ENCODE measurements around the gene WASL.

WASL gene

GRCh38 chr7:123666492-123666891, 82.3 kb downstream of the WASL start:
- Histone ChIP-seq H3K9me3 (ENCODE audit: insufficient read depth, low read depth, low read length) (no peaks in the 10 kb centered on the region), H3K9ac (ENCODE audit: low read depth, low read length) (no peak overlapping the region), H3K4me1 (ENCODE audit: insufficient read depth, low read length) (no peaks in the 10 kb centered on the region; the same call in 1 of the 2 replicates), H3K27ac (ENCODE audit: low read length) (no peak overlapping the region), H3K27me3 (ENCODE audit: insufficient read depth, low read length) (no peaks in the 10 kb centered on the region), H3K4me3 (ENCODE audit: low read length) (no peak overlapping the region), H3K36me3 (ENCODE audit: insufficient read depth, low read depth, low read length) (no peaks in the 10 kb centered on the region)

- Histone ChIP-seq H3K9ac (ENCODE audit: low read depth, low read length) (no peak overlapping the region), H3K27me3 (ENCODE audit: insufficient read depth, low read length) (no peaks in the 10 kb centered on the region), H3K4me3 (ENCODE audit: low read length) (no peak overlapping the region), H3K9me3 (ENCODE audit: insufficient read depth, low read depth, low read length) (no peaks in the 10 kb centered on the region), H3K27ac (ENCODE audit: low read length) (no peak overlapping the region), H3K36me3 (ENCODE audit: insufficient read depth, low read depth, low read length) (no peaks in the 10 kb centered on the region), H3K4me1 (ENCODE audit: insufficient read depth, low read length) (no peaks in the 10 kb centered on the region; the same call in 1 of the 2 replicates)
Observed at GRCh38 chr7:123665896-123666295, 82.9 kb downstream of the WASL start.

- Histone ChIP-seq H3K27ac (ENCODE audit: low read length) (no peak overlapping the region), H3K4me1 (ENCODE audit: insufficient read depth, low read length) (no peaks in the 10 kb centered on the region; the same call in 1 of the 2 replicates), H3K36me3 (ENCODE audit: insufficient read depth, low read depth, low read length) (no peaks in the 10 kb centered on the region), H3K27me3 (ENCODE audit: insufficient read depth, low read length) (no peaks in the 10 kb centered on the region), H3K9ac (ENCODE audit: low read depth, low read length) (no peak overlapping the region), H3K9me3 (ENCODE audit: insufficient read depth, low read depth, low read length) (no peaks in the 10 kb centered on the region), H3K4me3 (ENCODE audit: low read length) (no peak overlapping the region)
Observed at GRCh38 chr7:123665157-123665556, 83.6 kb downstream of the WASL start.

- no peaks in the 10 kb centered on the region; the same call in 1 of the 2 replicates for H3K4me1 ChIP-seq (ENCODE audit: insufficient read depth, low read length)
- H3K36me3 ChIP-seq (ENCODE audit: insufficient read depth, low read depth, low read length), result no peaks in the 10 kb centered on the region
- H3K27ac ChIP-seq (ENCODE audit: low read length), result no peak overlapping the region
- no peak overlapping the region for H3K9ac ChIP-seq (ENCODE audit: low read depth, low read length)
- no peaks in the 10 kb centered on the region for H3K9me3 ChIP-seq (ENCODE audit: insufficient read depth, low read depth, low read length)
- no peak overlapping the region for H3K4me3 ChIP-seq (ENCODE audit: low read length)
- no peaks in the 10 kb centered on the region for H3K27me3 ChIP-seq (ENCODE audit: insufficient read depth, low read length)
Observed at GRCh38 chr7:123663200-123663599, 85.6 kb downstream of the WASL start.

- no peak overlapping the region for H3K9ac ChIP-seq (ENCODE audit: low read depth, low read length)
- no peaks in the 10 kb centered on the region for H3K36me3 ChIP-seq (ENCODE audit: insufficient read depth, low read depth, low read length)
- no peaks in the 10 kb centered on the region for H3K27me3 ChIP-seq (ENCODE audit: insufficient read depth, low read length)
- no peak overlapping the region for H3K27ac ChIP-seq (ENCODE audit: low read length)
- H3K9me3 ChIP-seq (ENCODE audit: insufficient read depth, low read depth, low read length), result no peaks in the 10 kb centered on the region
- no peaks in the 10 kb centered on the region; the same call in 1 of the 2 replicates for H3K4me1 ChIP-seq (ENCODE audit: insufficient read depth, low read length)
- H3K4me3 ChIP-seq (ENCODE audit: low read length), result no peak overlapping the region
Observed at GRCh38 chr7:123662755-123663154, 86.0 kb downstream of the WASL start.

- Histone ChIP-seq H3K4me3 (ENCODE audit: low read length) (no peak overlapping the region), H3K9me3 (ENCODE audit: insufficient read depth, low read depth, low read length) (no peaks in the 10 kb centered on the region), H3K27ac (ENCODE audit: low read length) (no peak overlapping the region), H3K4me1 (ENCODE audit: insufficient read depth, low read length) (no peaks in the 10 kb centered on the region; the same call in 1 of the 2 replicates), H3K36me3 (ENCODE audit: insufficient read depth, low read depth, low read length) (no peaks in the 10 kb centered on the region), H3K9ac (ENCODE audit: low read depth, low read length) (no peak overlapping the region), H3K27me3 (ENCODE audit: insufficient read depth, low read length) (no peaks in the 10 kb centered on the region)
Observed at GRCh38 chr7:123662293-123662692, 86.5 kb downstream of the WASL start.

GRCh38 chr7:123661765-123662164, 87.0 kb downstream of the WASL start:
- no peaks in the 10 kb centered on the region for H3K27me3 ChIP-seq (ENCODE audit: insufficient read depth, low read length)
- no peaks in the 10 kb centered on the region for H3K36me3 ChIP-seq (ENCODE audit: insufficient read depth, low read depth, low read length)
- no peak overlapping the region for H3K9ac ChIP-seq (ENCODE audit: low read depth, low read length)
- H3K4me3 ChIP-seq (ENCODE audit: low read length), result no peak overlapping the region
- no peak overlapping the region for H3K27ac ChIP-seq (ENCODE audit: low read length)
- H3K4me1 ChIP-seq (ENCODE audit: insufficient read depth, low read length), result no peaks in the 10 kb centered on the region; the same call in 1 of the 2 replicates
- H3K9me3 ChIP-seq (ENCODE audit: insufficient read depth, low read depth, low read length), result no peaks in the 10 kb centered on the region

GRCh38 chr7:123660514-123661354, 88.1 kb downstream of the WASL start:
- H3K27ac ChIP-seq (ENCODE audit: low read length), result no peak overlapping the region
- H3K27me3 ChIP-seq (ENCODE audit: insufficient read depth, low read length), result no peaks in the 10 kb centered on the region
- H3K4me3 ChIP-seq (ENCODE audit: low read length), result no peak overlapping the region
- H3K9me3 ChIP-seq (ENCODE audit: insufficient read depth, low read depth, low read length), result no peaks in the 10 kb centered on the region
- no peaks in the 10 kb centered on the region for H3K36me3 ChIP-seq (ENCODE audit: insufficient read depth, low read depth, low read length)
- no peak overlapping the region for H3K9ac ChIP-seq (ENCODE audit: low read depth, low read length)
- no peaks in the 10 kb centered on the region; the same call in 1 of the 2 replicates for H3K4me1 ChIP-seq (ENCODE audit: insufficient read depth, low read length)

DNA sequence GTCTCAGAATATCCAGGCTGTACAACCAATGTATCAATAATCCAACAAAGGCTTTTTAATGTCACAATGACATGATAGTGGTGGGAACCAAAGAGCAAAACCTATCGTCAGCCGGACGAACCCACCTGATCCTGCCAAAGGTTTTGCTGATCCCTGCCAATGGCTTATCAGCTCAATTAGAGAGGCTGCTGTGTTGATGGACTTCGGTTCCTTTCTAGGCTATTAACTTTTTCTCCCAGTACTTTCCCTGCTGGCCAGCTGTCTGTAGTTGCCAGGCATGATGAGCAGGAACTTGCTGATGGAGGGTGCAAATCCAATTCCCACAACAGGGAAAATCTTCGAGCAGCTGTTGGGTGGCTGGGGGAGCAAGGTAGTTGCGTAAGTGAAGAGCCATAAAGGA, 90.8 kb downstream of the WASL start:
- Histone ChIP-seq H3K4me1 (ENCODE audit: insufficient read depth, low read length) (no peaks in the 10 kb centered on the region; the same call in 1 of the 2 replicates), H3K9me3 (ENCODE audit: insufficient read depth, low read depth, low read length) (no peaks in the 10 kb centered on the region), H3K36me3 (ENCODE audit: insufficient read depth, low read depth, low read length) (no peaks in the 10 kb centered on the region), H3K4me3 (ENCODE audit: low read length) (no peak overlapping the region), H3K9ac (ENCODE audit: low read depth, low read length) (no peak overlapping the region), H3K27me3 (ENCODE audit: insufficient read depth, low read length) (no peaks in the 10 kb centered on the region), H3K27ac (ENCODE audit: low read length) (no peak overlapping the region)

DNA sequence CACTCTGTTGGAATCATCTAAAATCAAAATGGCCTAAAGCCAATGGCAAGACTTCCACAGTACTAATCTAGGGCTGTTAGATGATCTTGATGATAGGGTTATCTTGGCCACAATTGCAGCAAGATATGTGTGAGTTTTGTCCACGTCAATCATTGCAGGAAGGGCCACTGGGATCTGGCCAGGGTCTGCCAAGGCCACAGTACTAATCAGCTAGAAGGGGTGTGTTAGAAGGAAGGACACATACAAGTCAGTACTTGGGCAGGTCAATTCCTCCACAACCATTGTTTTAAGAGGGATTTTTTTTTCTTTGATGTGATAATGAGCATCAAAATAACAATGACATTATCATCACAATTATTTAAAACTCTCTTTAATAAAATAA, 91.5 kb downstream of the WASL start:
- Histone ChIP-seq H3K9ac (ENCODE audit: low read depth, low read length) (no peak overlapping the region), H3K27me3 (ENCODE audit: insufficient read depth, low read length) (no peaks in the 10 kb centered on the region), H3K36me3 (ENCODE audit: insufficient read depth, low read depth, low read length) (no peaks in the 10 kb centered on the region), H3K4me1 (ENCODE audit: insufficient read depth, low read length) (no peaks in the 10 kb centered on the region; the same call in 1 of the 2 replicates), H3K27ac (ENCODE audit: low read length) (no peak overlapping the region), H3K4me3 (ENCODE audit: low read length) (no peak overlapping the region), H3K9me3 (ENCODE audit: insufficient read depth, low read depth, low read length) (no peaks in the 10 kb centered on the region)

DNA sequence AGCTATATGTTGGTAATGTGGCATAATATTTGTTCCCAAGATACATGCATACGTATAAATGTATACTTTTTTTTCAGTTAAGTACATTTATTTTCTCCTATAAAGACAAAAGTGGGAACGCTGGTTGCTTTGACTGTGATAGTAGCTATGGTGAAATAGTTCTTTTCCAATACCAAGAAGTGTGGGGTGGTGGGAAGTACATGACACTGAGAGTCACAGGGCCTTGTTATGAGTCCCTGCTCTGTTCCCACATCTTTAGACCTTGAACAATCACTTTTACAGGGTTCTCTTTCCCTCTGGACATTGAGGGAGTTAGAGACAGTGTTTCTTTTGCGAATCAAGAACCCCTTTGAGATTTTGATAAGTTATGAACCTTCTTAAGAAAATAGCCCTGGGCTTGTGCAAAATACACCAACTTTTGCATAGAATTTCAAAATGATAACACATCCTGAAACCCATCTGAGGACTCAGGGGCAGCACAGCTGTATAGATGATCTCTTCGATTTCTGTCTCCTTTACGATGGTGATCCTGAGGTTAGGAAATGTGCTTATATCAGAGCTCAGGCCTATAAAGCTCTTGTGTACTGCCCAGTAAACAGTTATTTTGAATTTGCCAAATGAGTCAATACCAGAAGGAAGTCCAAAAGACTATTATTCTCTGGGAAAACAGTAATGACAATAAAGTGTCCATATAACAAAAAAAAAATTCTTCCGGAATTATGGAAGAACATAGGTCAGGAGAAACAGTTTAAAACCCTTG, 92.1 kb downstream of the WASL start:
- Histone ChIP-seq H3K4me3 (ENCODE audit: low read length) (no peak overlapping the region), H3K4me1 (ENCODE audit: insufficient read depth, low read length) (no peaks in the 10 kb centered on the region; the same call in 1 of the 2 replicates), H3K27me3 (ENCODE audit: insufficient read depth, low read length) (no peaks in the 10 kb centered on the region)

GRCh38 chr7:123655614-123656013, 93.2 kb downstream of the WASL start, which contains the start of gene LMOD2:
LMOD2 (plus strand) TSS chr7:123655866; CDS start chr7:123655964, 98 bp downstream.
- no peak within 1 kb of the TSS for H3K4me3 ChIP-seq (ENCODE audit: low read length)
- H3K9me3 ChIP-seq (ENCODE audit: insufficient read depth, low read depth, low read length), result no peaks in the 10 kb centered on the region

More for the DNA sequence above, 92.1 kb downstream of the WASL start:
- H3K9me3 ChIP-seq (ENCODE audit: insufficient read depth, low read depth, low read length), result no peaks in the 10 kb centered on the region
- H3K9ac ChIP-seq (ENCODE audit: low read depth, low read length), result no peak overlapping the region
- H3K27ac ChIP-seq (ENCODE audit: low read length), result no peak overlapping the region
- no peaks in the 10 kb centered on the region for H3K36me3 ChIP-seq (ENCODE audit: insufficient read depth, low read depth, low read length)

More at GRCh38 chr7:123655614-123656013, 93.2 kb downstream of the WASL start, which contains the start of gene LMOD2:
- Histone ChIP-seq H3K9ac (ENCODE audit: low read depth, low read length) (no peak within 1 kb of the TSS), H3K4me1 (ENCODE audit: insufficient read depth, low read length) (no peaks in the 10 kb centered on the region), H3K36me3 (ENCODE audit: insufficient read depth, low read depth, low read length) (no peaks in the 10 kb centered on the region), H3K27ac (ENCODE audit: low read length) (no peak within 1 kb of the TSS), H3K27me3 (ENCODE audit: insufficient read depth, low read length) (no peaks in the 10 kb centered on the region)
